Esophagus squamous epithelium (tissue), 5 donors: ENCODE measurements around the gene LIPT1. TPM values are rescaled to one million over a fixed set of nuclear protein-coding genes. Genes with fewer than 3 reads are reported as not detected.

Experiments used
- DNase-seq: peaks from one replicate; lab custom pipeline; 2025; lab: John Stamatoyannopoulos, UW
- H3K27ac ChIP-seq, 4 donors: fragments of 200-600 bp; sonication (generic); one replicate each; pipeline ENCODE4 v1.5.1; 2016 to 2019; ENCODE audit warnings: mild to moderate bottlenecking in 1 of 4
- H3K27me3 ChIP-seq, 4 donors: fragments of 200-600 bp; sonication (generic); 1 replicate in 3 of 4; 2 replicates in 1 of 4; pipeline versions ENCODE4 v1.5.1 to v1.6.0; 2017 to 2021; ENCODE audit warnings: antibody characterized with exemption in 1 of 4
- H3K36me3 ChIP-seq, 3 donors: fragments of 200-600 bp; sonication (generic); one replicate each; pipeline ENCODE4 v1.5.1; 2016 to 2019
- H3K4me1 ChIP-seq, 3 donors: fragments of 200-600 bp; sonication (generic); one replicate each; pipeline ENCODE4 v1.5.1; 2017 to 2019
- H3K4me3 ChIP-seq, 4 donors: fragments of 200-600 bp; sonication (generic); 1 replicate in 3 of 4; 2 replicates in 1 of 4; pipeline ENCODE4 v1.5.1; 2016 to 2019; ENCODE audit warnings: mild to moderate bottlenecking in 2 of 4, moderate library complexity in 1 of 4
- H3K9me3 ChIP-seq, 3 donors: fragments of 200-600 bp; sonication (generic); one replicate each; pipeline ENCODE4 v1.5.1; 2016 to 2019
- POLR2A ChIP-seq, 4 donors: fragments of 450-650 bp; IDR thresholded peaks; one replicate each; pipeline ENCODE4 v1.6.1; 2017; ENCODE audit warnings: antibody characterized with exemption in 4 of 4, mild to moderate bottlenecking in 4 of 4, moderate library complexity in 3 of 4
- WGBS, 2 donors: methylation state at CpG; one replicate each; pipeline ENCODE4 v1.1.5; 2018; 5-methylcytosine and 5-hydroxymethylcytosine counted together
- intact Hi-C: fragments of 100-400 bp; cut with DNase I; formaldehyde crosslinking; loops from one replicate; pipeline ENCODE4 v1.15.0; 2022
- total RNA-seq, 4 donors: library from RNA; depleted of rRNA; stranded (reverse); fragments of >200 nt; gene quantifications; one replicate each; pipeline ENCODE4 v1.1.0, GENCODE V29; 2016
- TF ChIP-seq, protein P1 (sequence below), 6 experiments: fragments of 450-650 bp in 4 of 6; fragments of 200-600 bp in 2 of 6; sonication (generic) in 2 of 6; IDR thresholded peaks; one replicate each; pipeline ENCODE4 v1.5.1; 2016 to 2019; ENCODE audit warnings: antibody characterized with exemption in 6 of 6, mild to moderate bottlenecking in 4 of 6, moderate library complexity in 4 of 6
- donor health status: DM: yes; HTN: yes; CAD: no.

The LIPT1 gene
- total RNA-seq, 4 donors from 2014 or later: 2.5 to 6.9 (median 4.4) TPM

DNA sequence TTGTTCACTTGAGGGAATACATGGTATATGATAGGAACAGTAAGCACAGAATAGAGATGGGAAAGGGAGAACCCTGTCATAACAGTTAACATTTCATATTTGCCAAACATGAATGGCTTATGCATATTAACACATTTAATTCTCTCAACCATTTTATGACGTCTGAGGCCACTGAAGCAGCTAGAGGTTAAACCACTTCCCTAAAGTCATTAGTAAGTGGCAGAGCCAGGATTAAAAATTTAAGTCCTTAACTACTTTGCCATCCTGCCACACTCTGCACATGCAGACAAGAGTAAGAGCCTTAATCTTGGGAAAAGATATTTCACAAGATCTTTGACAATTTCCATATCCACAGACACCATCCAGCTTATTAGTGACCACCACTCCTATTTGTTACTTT lies 2.1 kb downstream of the LIPT1 start:
- 60 to 69% methylated on average over 1 of the region's 1 CpG for WGBS, 2 donors
- Histone ChIP-seq H3K4me3 (no peak overlapping the region), H3K27me3 (no peaks in the 10 kb centered on the region), H3K36me3 (peaks cover 0 to 21% (median 0%) of the 10 kb centered on the region in 3 donors), H3K4me1 (peaks cover 0 to 23% (median 15%) of the 10 kb centered on the region in 3 donors), H3K9me3 (no peaks in the 10 kb centered on the region), H3K27ac (no peak overlapping the region)
- TF ChIP-seq, protein P1, sequence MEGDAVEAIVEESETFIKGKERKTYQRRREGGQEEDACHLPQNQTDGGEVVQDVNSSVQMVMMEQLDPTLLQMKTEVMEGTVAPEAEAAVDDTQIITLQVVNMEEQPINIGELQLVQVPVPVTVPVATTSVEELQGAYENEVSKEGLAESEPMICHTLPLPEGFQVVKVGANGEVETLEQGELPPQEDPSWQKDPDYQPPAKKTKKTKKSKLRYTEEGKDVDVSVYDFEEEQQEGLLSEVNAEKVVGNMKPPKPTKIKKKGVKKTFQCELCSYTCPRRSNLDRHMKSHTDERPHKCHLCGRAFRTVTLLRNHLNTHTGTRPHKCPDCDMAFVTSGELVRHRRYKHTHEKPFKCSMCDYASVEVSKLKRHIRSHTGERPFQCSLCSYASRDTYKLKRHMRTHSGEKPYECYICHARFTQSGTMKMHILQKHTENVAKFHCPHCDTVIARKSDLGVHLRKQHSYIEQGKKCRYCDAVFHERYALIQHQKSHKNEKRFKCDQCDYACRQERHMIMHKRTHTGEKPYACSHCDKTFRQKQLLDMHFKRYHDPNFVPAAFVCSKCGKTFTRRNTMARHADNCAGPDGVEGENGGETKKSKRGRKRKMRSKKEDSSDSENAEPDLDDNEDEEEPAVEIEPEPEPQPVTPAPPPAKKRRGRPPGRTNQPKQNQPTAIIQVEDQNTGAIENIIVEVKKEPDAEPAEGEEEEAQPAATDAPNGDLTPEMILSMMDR (IDR thresholded peaks at IDR 0.05): no peak
- no peak for TF ChIP-seq POLR2A (IDR thresholded peaks at IDR 0.05)
- DNase-seq: no peak
- intact Hi-C loops: no loop called here

DNA sequence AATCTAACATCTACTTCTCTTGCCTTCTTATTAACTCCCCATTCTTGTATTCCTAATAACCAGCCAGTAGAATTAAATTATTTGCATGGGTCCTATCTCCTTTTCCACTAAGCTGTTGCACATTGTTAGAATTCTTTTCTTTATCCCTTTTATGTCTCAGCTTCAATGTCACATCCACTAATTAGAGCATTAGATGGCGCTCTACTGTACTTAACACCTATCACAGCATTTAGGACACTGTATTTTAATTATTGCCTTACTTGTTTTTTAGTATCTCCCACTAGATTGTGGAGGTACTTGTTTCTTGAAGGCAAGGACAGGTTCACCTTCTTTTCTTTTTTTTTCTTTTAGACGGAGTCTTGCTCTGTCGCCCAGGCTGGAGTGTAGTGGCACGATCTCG lies 3.8 kb downstream of the LIPT1 start:
- intact Hi-C loops: no loop called here
- H3K9me3 ChIP-seq: no peaks in the 10 kb centered on the region
- H3K4me1 ChIP-seq: peaks cover 0 to 20% (median 15%) of the 10 kb centered on the region in 3 donors
- H3K27ac ChIP-seq: no peak overlapping the region
- peaks cover 0 to 37% (median 0%) of the 10 kb centered on the region in 3 donors for H3K36me3 ChIP-seq
- no peak overlapping the region for H3K4me3 ChIP-seq
- H3K27me3 ChIP-seq: no peaks in the 10 kb centered on the region
- TF ChIP-seq POLR2A (IDR thresholded peaks at IDR 0.05): no peak
- TF ChIP-seq, protein P1 (IDR thresholded peaks at IDR 0.05): no peak
- DNase-seq: no peak
- WGBS, 2 donors: 91 to 96% methylated on average over 5 of the region's 5 CpGs

DNA sequence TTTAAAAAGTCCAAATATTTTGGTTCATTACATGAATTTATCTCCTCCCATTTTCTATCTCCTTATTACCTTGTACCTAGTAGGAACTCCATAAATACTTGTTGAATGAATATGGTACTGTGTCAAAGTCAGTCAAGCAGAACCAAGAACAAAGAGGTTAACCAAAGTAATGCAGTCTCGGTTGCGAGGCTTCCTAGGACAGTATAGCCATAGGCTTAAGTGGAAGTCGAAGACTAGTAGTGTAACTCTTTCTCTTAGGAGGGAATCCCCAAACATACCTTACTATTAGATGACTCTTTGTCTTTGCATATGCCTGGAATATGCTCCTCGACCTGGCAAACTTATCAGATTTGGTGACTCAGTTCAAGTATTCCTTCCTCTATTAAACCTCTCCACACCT lies 4.8 kb downstream of the LIPT1 start:
- TF ChIP-seq POLR2A (IDR thresholded peaks at IDR 0.05): no peak
- TF ChIP-seq, protein P1 (IDR thresholded peaks at IDR 0.05): no peak
- intact Hi-C loops: no loop called here
- 59 to 67% methylated on average over 4 of the region's 4 CpGs for WGBS, 2 donors
- DNase-seq: no peak
- H3K36me3 ChIP-seq: peaks cover 0 to 37% (median 0%) of the 10 kb centered on the region in 3 donors
- no peaks in the 10 kb centered on the region for H3K9me3 ChIP-seq
- H3K4me3 ChIP-seq: no peak overlapping the region
- H3K27me3 ChIP-seq: no peaks in the 10 kb centered on the region
- H3K4me1 ChIP-seq: peaks cover 0 to 10% (median 9%) of the 10 kb centered on the region in 3 donors
- no peak overlapping the region for H3K27ac ChIP-seq

DNA sequence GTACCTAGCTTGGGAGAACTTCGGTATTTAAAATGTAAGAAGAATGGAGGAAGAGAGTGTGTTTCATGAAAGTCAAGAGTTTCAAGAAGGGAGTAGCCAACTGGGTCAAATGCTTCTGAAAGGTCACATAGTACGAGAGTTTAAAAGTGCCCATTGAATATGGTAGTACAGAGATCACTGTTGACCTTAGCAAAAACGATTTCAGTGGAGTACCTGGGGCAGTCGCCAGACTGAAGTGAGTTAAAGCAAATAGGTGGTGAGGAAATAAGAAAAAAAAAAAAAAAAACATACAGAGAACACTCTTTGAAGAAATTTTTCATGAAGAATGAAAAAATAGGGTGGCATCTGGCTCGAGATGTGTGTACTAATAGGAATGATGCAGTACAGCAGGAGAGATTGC lies 11.5 kb downstream of the LIPT1 start:
- intact Hi-C loops: no loop called here
- no peaks in the 10 kb centered on the region for H3K4me1 ChIP-seq
- 67 to 78% methylated on average over 5 of the region's 5 CpGs for WGBS, 2 donors
- H3K36me3 ChIP-seq: peaks cover 6 to 76% (median 10%) of the 10 kb centered on the region in 3 donors
- no peak for DNase-seq
- H3K27ac ChIP-seq: no peak overlapping the region
- TF ChIP-seq POLR2A (IDR thresholded peaks at IDR 0.05): no peak
- TF ChIP-seq, protein P1 (IDR thresholded peaks at IDR 0.05): no peak
- no peaks in the 10 kb centered on the region for H3K27me3 ChIP-seq
- H3K4me3 ChIP-seq: no peak overlapping the region
- H3K9me3 ChIP-seq: no peaks in the 10 kb centered on the region

DNA sequence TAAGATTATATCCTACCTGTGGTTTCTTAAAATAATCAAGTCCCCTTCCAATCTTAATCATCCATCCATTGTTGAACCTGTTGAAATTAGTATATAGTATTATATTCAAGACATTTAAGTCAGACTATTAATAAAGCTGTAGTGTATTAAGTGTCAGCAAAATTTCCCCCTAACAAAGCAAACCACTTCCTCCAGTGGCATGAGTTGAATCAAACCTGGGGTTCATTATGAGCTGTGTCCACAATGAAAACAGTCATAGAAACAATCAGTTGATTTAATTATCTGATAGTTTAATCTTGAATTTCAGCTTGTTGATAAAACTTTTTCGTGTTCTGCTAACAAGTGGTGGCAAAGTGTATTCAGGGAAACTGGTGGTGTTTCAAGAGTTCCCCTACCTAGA lies 14.8 kb downstream of the LIPT1 start:
- Histone ChIP-seq H3K4me3 (no peak overlapping the region), H3K4me1 (no peaks in the 10 kb centered on the region), H3K36me3 (peaks cover 6 to 80% (median 12%) of the 10 kb centered on the region in 3 donors), H3K9me3 (no peaks in the 10 kb centered on the region), H3K27ac (no peak overlapping the region), H3K27me3 (no peaks in the 10 kb centered on the region)
- intact Hi-C loops: no loop called here
- no peak for TF ChIP-seq POLR2A (IDR thresholded peaks at IDR 0.05)
- WGBS, 2 donors: 71 to 85% methylated on average over 1 of the region's 1 CpG
- DNase-seq: no peak
